Activated CD8-positive, alpha-beta memory T cell treated with anti-CD3 and anti-CD28 coated beads, Interleukin-2, amount 50 U/mL, for 1 hour (primary cell): ENCODE results near the gene PRTN3.
"Not testable (repeated sequence)": the region's sequence is repeated elsewhere in the genome, so short reads cannot be mapped to it uniquely, and the experiment has no call there.

Experiments used
- DNase-seq: peaks from one replicate; pipeline ENCODE4 v3.0.0-alpha.2; 2020; ENCODE audit errors: extremely low read depth

Gene PRTN3

DNA sequence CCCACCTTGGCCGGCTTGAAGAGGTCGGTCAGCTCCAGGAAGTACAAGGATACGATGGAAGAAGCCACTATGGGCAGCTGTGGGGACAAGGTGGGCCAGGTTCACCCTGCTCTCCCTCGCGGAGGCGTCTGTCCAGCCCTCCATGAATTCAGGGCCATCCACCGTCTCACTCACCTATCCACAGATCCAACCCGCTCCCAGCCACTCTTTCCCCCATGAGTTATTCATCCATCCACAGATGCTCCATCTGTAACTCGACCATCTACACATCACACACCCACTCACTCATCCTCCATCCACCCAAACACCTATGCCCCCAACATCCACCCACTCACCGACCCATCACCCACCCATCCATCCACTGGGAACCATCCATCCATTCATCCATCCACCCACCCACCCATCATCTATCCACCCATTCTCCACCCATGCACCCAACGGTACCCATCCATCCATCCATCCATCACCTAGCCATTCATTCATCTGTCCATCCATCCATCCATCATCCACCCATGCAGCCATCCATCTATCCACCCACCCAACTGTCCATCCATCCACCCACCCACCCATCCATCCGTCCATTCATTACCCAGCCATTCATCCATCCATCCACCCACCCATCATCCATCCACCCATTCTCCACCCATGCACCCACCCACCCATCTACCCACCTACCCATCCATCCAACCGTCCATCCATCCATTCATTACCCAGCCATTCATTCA is 24.9 kb upstream of the PRTN3 start:
- DNase-seq: no peak

DNA sequence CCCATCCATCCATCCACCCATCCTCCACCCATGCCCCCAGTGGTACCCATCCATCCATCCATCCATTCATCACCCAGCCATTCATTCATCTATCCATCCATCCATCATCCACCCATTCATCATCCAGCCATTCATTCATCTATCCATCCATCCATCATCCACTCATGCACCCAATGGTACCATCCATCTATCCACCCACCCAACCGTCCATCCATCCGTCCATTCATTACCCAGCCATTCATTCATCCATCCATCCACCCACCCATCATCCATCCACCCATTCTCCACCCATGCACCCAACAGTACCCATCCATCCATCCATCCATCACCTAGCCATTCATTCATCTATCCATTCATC is 24.3 kb upstream of the PRTN3 start:
- DNase-seq: no peak

DNA sequence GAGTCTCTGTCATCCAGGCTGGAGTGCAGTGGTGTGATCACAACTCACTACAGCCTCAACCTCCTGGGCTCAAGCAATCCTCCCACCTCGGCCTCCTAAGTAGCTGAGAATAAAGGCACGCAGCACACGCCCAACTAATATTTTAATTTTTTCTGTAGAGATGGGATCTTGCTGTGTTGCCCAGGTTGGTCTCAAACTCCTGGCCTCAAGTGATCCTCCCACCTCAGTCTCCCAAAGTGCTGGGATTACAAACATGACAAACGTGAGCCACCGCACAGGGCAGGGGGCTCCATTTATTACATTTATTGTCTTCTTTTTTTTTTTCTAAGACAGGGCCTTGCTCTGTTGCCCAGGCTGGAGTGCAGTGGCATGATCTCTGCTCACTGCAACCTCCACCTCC is 20.6 kb upstream of the PRTN3 start:
- DNase-seq: not testable (repeated sequence)

DNA sequence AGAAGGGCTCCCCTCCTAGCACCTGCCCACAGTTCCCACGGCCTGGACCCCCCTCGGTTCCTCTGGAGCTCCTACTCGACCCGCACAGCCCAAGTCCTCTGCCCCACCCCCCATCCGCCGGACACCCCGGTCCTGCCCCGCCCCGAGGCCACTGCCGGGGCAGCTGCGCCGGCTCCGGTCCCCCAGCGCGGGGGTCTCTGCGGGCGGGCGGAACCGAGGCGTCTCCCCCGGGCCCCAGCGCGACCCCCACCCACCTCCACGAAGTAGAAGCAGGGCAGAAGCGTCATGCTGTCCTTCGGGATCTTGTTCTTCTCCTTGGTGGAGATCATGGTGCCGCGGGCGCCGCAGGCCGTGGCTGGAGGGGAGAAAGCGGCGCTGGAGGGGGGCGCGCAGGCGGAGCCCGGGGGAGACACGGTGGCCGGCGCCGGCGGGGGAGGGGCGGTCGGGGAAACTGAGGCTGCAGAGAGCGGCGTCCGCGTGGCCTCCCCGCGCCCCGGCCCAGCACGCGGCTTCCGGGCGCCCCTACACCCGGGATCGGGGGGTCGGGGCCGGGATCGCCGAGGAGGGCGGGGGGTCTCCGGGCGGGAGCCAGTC is 19.5 kb upstream of the PRTN3 start:
- DNase-seq: no peak

DNA sequence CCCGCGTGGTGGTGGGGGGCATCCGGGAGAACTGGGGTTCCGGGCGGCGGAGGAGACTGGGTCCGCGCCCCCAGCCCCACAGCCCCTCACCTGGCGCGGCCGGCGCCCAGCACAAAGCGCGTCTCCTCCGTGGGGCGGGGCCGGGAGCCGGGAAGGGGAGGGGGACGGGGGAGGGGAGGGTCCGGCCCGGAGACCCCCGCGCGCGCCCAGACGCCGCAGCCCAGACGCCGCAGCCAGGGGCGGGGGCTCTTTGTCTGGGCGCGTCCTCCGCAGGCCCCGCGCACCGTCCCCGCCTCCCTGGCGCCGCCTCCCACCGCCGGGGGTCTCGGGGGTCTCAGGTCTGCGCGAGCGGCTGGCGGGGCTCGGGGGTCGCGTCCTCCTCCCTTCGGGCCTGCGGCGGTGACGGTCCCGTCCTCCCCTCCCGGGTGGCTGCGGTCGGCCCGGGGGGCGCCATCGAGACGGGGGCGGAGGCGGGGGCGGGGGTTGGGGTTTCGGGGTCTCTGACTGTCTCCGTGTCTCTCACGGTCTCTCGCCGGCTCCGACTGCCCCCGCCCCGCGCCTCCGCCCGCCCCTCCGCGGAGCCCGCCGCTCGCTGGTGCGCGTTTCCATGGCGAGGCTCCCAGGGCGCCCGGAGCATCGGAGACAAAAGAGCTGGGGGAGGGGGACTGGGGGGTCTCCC is 18.8 kb upstream of the PRTN3 start, which contains the start of gene PLPPR3:
TSS of gene PLPPR3 (minus strand) at position 131 of the 679 bp plus-strand sequence. CDS start 396 bp downstream, outside the sequence.
- no peak for DNase-seq

DNA sequence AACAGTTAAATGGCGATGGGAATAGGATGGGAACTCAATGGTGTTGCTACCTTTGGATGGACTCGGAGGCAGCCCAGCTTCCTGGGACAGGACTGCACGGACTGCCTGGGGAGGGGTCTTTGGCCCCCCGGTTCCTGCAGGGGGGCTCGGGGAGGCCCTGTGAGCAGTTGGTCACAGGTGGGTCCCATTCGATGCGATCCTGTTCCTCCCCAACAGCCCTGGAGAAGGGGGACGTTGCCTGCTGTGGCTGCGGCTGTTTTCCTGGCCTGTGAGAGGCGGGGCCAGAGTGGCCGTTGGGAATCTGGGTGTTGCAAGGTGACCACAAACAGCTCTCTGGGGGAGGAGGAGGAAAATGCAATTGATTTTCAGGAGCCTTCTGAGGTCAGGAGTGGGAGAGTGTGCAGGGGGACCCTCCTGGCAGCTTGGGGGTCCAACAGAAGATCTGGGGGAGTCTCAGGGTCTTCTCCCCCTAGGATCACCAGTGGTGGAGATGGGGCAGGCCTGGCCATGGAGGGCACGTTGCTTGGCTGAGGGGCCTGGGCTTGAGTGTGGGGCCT is 17.2 kb upstream of the PRTN3 start:
- DNase-seq: no peak

DNA sequence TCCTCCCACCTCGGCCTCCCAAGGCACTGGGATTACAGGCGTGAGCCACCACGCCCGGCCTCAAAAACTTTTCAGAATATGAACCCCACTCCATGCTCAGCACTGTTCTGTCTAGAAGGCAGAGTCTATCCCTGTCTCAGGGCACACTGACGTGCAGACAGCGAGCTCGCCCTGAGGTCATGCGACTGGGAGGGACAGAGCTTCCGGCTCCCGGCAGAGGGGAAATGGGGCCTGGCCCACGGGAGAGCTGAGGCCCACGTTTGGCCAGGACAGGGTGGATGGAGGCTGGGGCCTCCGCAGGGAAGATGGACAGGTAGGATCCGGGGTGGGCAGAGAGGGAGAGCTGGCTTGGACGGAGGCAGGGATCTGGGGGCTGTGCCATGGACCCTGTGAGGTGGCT is 15.9 kb upstream of the PRTN3 start:
- no peak for DNase-seq

DNA sequence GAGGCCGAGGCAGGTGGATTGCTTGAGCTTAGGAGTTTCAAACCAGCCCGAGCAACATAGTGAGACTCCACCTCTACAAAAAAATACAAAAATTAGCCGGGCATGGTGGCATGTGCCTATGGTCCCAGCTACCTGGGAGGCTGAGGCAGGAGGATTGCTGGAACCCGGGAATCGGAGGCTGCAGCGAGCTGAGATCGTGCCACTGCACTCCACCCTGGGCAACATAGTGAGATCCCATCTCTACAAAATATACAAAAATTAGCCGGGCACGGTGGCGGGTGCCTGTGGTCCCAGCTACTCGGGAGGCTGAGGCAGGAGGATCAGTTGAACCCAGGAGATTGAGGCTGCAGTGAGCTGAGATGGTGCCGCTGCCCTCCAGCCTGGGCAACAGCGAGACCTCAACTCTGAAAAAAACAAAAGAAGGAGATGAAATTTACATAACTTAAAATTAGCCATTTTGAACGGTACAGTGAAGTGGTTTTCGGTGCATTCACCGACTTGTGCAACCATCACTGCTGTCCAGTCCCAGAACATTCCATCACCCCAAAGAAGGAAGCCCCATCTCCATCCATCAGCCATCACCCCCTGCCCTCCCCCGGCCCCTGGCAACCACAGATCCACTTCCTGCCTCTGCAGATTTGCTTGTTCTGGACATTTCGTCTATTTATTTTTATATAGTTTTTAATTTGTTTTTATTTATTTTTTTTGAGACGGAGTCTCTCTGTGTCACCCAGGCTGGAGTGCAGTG is 14.7 kb upstream of the PRTN3 start:
- no peak for DNase-seq

DNA sequence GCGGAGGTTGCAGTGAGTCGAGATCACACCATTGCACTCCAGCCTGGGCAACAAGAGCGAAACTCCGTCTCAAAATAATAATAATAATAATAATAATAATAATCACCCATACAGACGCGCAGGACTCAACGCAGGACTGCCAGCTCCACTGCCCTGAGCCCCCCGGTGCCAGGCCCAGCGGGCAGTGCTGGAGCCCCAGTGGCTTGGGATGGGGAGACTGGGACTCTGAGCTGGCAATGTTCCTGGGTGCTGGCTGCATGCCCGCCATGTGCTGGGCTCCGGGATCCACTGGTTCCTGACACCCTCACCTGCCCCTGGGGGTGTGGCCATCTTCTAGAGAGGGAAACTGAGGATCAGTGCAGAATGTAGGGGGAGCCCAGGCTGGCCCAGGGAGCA is 13.5 kb upstream of the PRTN3 start:
- DNase-seq: no peak

DNA sequence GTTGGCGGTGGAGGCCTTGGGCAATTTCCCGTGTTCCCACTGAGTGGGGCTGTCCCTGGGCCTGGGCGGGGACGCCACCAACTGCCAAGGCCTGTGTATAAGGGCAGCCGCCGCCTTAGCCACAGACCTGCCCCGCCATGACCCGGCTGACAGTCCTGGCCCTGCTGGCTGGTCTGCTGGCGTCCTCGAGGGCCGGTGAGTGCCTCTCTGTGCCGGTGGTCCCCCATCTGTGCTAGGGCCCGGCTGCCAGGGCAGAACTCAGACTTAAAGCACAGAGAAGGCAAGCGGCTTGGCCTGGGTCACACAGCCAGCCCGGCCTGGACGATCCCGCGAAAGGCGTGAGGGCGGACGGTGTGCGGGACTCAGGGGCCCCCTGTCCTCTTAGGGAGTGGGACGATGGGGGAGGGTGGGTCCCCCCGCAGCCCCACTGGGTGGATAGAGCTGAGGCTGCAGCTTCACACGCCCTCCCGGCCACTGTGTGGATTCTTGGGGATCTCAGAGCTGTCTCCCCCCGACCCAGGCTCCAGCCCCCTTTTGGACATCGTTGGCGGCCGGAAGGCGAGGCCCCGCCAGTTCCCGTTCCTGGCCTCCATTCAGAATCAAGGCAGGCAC is 13.0 kb upstream of the PRTN3 start, which contains the start of gene AZU1:
TSS of gene AZU1 (plus strand) at position 128 of the 612 bp plus-strand sequence. CDS start at position 138, 10 bp downstream.
- DNase-seq: no peak

DNA sequence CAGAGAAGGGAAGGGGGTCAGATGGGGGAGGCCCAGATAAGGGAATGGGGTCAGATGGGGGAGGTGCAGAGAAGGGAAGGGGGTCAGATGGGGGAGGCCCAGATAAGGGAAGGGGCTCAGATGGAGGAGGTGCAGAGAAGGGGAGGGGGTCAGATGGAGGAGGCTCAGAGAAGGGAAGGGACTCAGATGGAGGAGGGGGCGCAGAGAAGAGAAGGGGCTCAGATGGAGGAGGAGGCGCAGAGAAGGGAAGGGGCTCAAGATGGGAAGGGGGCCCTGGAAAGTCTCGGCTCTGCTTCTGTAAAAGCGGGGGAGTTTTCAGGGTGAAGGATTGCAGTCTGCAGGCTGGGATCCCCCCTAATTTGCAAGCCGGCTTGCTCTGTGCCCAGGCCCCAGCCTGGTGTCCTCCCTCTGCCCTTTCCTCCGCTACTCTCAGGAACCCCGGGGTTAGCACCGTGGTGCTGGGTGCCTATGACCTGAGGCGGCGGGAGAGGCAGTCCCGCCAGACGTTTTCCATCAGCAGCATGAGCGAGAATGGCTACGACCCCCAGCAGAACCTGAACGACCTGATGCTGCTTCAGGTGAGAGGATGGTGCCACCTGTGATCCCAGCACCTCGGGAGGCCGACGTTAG is 11.6 kb upstream of the PRTN3 start:
- DNase-seq: no peak

DNA sequence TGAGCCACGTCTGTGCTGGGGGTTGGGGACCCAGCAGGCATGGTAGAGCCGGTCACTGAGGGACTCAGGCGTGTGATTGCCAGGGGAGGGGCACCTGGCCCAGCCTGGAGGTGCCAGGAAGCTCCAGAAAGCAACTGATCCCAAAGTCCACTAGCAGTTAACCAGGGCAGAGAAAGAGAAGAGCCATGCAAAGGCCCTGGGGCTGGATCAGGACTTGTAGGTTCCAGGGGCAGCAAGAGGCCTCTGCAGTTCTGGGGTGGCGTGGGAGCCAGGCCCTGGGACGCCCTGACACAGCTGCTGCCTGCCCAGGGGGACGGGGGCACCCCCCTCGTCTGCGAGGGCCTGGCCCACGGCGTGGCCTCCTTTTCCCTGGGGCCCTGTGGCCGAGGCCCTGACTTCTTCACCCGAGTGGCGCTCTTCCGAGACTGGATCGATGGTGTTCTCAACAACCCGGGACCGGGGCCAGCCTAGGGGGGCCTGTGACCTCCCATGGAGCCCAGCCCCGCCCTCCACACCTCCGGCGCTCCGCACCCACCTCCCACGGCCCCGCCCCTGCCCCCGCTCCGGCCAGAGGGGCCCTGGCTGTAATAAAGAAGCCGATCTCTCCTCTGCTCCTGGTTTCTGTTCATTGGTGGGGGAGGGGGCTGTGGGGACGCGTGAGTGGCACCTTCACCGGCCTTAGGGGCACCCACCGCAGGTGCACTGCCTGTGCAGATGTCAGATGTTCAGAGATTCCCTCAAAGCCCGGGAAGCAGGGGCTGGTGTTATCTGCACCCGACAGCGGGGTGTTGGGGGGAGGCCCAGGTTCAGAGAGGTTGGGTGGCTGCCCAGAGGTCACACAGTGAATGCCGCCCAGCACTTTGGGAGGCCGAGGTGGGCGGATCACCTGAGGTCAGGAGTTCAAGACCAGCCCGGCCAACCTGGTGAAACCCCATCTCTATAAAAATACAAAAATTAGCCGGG is 9.1 kb upstream of the PRTN3 start:
- DNase-seq: no peak

DNA sequence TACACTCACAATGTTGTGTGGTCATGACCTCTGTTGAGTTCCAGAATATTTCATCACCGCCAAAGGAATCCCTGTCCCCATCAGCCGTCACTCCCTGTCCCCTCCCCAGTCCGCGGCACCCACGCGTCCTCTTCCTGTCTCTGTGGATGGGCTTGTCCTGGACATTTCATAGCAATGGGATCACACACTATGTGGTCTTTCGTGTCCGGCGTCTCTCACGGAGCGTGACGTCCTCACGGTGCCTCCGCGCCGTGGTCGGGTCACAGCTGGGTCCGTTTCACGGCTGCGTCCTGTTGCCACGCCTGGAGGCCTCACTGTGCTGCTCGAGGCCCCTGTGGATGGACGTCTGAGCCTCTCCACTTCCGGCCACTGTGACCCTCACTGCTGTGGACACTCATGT is 6.6 kb upstream of the PRTN3 start:
- no peak for DNase-seq

DNA sequence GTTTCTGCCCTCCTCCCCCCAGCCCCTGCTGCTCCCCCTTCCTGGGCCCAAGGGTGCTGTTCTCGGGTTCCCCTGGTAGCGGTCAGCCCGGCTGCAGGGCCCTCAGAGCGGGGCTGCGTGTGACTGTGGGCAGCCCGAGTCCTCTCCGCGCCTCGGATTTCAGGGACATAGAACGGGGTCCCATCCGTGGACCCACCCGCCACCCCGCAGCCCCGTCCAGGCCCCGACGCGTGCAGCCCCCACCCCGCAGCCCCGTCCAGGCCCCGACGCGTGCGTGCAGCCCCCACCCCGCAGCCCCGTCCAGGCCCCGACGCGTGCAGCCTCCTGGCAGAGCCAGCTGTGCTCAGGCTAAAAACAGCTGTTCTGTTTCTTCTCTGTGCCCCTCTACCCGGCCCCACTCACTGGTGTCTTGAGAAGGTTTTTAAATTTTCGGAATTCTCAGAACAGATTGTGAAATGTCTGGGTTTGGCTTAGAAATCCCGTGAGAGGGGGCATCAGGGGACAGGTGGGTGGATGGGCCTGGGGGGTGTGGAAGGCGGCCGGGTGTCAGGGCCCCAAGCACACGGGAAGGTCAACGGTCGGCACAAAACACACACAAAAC is 5.5 kb upstream of the PRTN3 start:
- DNase-seq: no peak

DNA sequence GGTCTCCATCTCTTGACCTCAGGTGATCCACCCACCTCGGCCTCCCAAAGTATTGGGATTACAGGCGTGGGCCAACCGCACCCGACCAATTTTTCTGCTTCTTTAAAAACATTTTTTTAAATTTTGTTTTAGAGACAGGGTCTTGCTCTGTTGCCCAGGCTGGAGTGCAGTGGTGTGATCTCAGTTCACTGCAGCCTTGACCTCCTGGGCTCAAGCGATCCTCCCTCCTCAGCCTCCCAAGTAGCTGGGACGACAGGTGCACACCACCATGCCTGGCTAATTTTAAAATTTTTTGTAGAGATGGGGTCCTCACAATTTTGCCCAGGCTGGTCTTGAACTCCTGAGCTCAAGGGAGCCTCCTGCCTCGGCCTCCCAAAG is 2.0 kb downstream of the PRTN3 start:
- DNase-seq: not testable (repeated sequence)

DNA sequence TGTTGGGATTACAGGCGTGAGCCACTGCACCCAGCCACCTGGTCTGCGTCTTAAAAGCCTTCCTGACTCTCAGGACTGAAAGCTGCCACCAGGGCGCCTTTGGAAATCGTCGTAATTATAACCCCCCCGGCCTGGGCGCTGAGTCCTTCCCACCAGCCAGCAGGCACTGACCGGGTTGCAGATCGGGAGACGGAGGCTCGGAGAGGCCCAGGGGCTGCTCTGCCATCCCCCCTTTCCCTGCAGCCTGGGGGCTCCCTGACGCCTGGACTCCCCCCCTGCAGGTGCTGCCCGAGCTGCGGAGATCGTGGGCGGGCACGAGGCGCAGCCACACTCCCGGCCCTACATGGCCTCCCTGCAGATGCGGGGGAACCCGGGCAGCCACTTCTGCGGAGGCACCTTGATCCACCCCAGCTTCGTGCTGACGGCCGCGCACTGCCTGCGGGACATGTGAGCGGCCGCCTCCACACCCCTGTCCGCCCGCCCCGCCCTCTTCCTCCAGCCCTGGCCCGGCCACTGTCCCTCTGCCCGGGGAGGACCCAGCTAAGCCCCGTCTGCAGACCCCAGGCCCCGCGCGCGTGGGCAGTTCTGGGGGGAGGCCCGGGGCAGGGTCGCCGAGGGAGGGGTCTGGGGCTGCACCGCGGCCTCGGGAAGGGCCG is 2.5 kb downstream of the PRTN3 start:
- no peak for DNase-seq

DNA sequence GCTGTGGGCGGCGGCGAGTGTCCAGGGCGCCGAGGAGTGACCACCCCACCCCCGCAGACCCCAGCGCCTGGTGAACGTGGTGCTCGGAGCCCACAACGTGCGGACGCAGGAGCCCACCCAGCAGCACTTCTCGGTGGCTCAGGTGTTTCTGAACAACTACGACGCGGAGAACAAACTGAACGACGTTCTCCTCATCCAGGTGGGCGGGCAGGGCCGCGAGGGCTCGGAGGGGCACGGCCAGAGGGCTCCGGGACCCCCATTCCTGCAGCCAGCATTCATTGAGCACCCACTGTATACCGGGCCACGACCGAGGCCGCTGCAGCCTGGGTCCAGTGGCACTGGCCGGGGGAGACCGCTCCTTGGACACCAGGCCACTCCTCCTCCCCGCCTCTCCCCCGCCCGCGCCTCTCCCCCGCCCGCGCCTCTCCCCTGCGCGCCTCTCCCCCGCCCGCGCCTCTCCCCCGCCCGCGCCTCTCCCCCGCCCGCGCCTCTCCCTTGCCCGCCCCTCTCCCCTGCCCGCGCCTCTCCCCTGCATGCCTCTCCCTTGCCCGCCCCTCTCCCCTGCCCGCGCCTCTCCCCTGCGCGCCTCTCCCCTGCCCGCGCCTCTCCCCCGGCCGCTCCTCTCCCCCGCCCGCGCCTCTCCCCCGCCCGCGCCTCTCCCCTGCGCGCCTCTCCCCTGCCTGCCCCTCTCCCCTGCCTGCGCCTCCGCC is 3.2 kb downstream of the PRTN3 start:
- DNase-seq: no peak

DNA sequence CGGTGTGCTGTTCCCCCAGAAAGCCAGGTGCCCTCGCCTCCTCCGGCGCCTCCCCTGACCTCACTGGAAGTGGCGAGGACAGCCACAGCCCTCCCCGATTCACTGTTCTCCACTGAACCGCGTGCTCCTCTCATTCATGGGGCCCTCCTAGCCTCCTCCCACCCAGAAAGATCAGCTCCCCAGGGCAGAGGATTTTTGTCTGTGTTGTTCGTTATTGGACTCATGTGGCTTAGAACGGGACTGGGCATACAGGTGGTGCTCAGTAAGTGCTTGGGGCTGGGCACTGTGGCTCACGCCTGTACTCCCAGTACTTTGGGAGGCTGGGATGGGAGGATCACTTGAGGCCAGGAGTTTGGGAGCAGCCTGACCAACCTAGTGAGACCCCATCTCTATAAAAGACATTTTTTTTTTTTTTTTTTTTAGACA is 3.8 kb downstream of the PRTN3 start:
- no peak for DNase-seq
